ENCODE results near the gene ZBP1.

ZBP1 gene

GRCh38 chr20:57596998-57597939 lies 23.0 kb downstream of the ZBP1 start:
- no peak for DNase-seq (ENCODE audit: low read depth)

GRCh38 chr20:57596358-57596757 lies 23.9 kb downstream of the ZBP1 start:
- DNase-seq (ENCODE audit: low read depth), result no peak

GRCh38 chr20:57595041-57596030 lies 24.9 kb downstream of the ZBP1 start:
- DNase-seq (ENCODE audit: low read depth), result no peak

GRCh38 chr20:57594092-57594951 lies 25.9 kb downstream of the ZBP1 start:
- no peak for DNase-seq (ENCODE audit: low read depth)

GRCh38 chr20:57593134-57593886 lies 26.9 kb downstream of the ZBP1 start:
- DNase-seq (ENCODE audit: low read depth), result no peak

- DNase-seq (ENCODE audit: low read depth), result no peak
Measured at GRCh38 chr20:57592263-57593092, 27.7 kb downstream of the ZBP1 start.

- no peak for DNase-seq (ENCODE audit: low read depth)
Measured at GRCh38 chr20:57591289-57592229, 28.7 kb downstream of the ZBP1 start.

- no peak for DNase-seq (ENCODE audit: low read depth)
Measured at GRCh38 chr20:57590485-57591288, 29.5 kb downstream of the ZBP1 start.

GRCh38 chr20:57589728-57590484 lies 30.3 kb downstream of the ZBP1 start:
- DNase-seq (ENCODE audit: low read depth), result no peak

- DNase-seq (ENCODE audit: low read depth), result no peak
Measured at GRCh38 chr20:57589123-57589727, 31.0 kb downstream of the ZBP1 start.

- no peak for DNase-seq (ENCODE audit: low read depth)
Measured at GRCh38 chr20:57588596-57588995, 31.6 kb downstream of the ZBP1 start.

GRCh38 chr20:57587989-57588377 lies 32.2 kb downstream of the ZBP1 start:
- no peak for DNase-seq (ENCODE audit: low read depth)

- no peak for DNase-seq (ENCODE audit: low read depth)
Measured at GRCh38 chr20:57587278-57587988, 32.8 kb downstream of the ZBP1 start.

GRCh38 chr20:57586943-57587277 lies 33.3 kb downstream of the ZBP1 start:
- no peak for DNase-seq (ENCODE audit: low read depth)

GRCh38 chr20:57586370-57586793 lies 33.8 kb downstream of the ZBP1 start:
- no peak for DNase-seq (ENCODE audit: low read depth)
